Ishikawa (cell line): ENCODE results near the gene FKBP6.

ENCODE experiments used
- CEBPB ChIP-seq: IDR thresholded peaks from 2 replicates; pipeline ENCODE4 v1.6.1; 2012
- CREB1 ChIP-seq: IDR thresholded peaks from 2 replicates; pipeline ENCODE4 v1.6.1; 2012; ENCODE audit warnings: low read depth
- EGR1 ChIP-seq: IDR thresholded peaks from 2 replicates; pipeline ENCODE4 v1.6.1; 2012
- EP300 ChIP-seq: IDR thresholded peaks from 2 replicates; pipeline ENCODE4 v1.6.1; 2012; ENCODE audit warnings: borderline replicate concordance
- FOXM1 ChIP-seq: IDR thresholded peaks from 2 replicates; pipeline ENCODE4 v1.6.1; 2012; ENCODE audit warnings: low read depth, borderline replicate concordance
- MAX ChIP-seq: IDR thresholded peaks from 2 replicates; pipeline ENCODE4 v1.6.1; 2012
- NFIC ChIP-seq: IDR thresholded peaks from 2 replicates; pipeline ENCODE4 v1.6.1; 2012
- RAD21 ChIP-seq: IDR thresholded peaks from 2 replicates; pipeline ENCODE4 v1.6.1; 2012; ENCODE audit warnings: low read depth
- REST ChIP-seq: IDR thresholded peaks from 2 replicates; pipeline ENCODE4 v1.6.1; 2012; ENCODE audit warnings: low read depth, mild to moderate bottlenecking
- TAF1 ChIP-seq: IDR thresholded peaks from 2 replicates; pipeline ENCODE4 v1.6.1; 2012; ENCODE audit warnings: low read depth, mild to moderate bottlenecking
- TCF12 ChIP-seq: IDR thresholded peaks from 2 replicates; pipeline ENCODE4 v1.6.1; 2012; ENCODE audit warnings: low read depth
- TEAD4 ChIP-seq: IDR thresholded peaks from 2 replicates; pipeline ENCODE4 v1.6.1; 2012
- USF1 ChIP-seq: IDR thresholded peaks from 2 replicates; pipeline ENCODE4 v1.6.1; 2012
- YY1 ChIP-seq: IDR thresholded peaks from 2 replicates; pipeline ENCODE4 v1.6.1; 2012; ENCODE audit warnings: low read depth
- ZBTB7A ChIP-seq: IDR thresholded peaks from 2 replicates; pipeline ENCODE4 v1.6.1; 2012; ENCODE audit warnings: low read depth

The FKBP6 gene

GRCh38 chr7:73369009-73369408, 41.0 kb downstream of the FKBP6 start:
- no peak for TF ChIP-seq TCF12
- TF ChIP-seq FOXM1 = no peak

GRCh38 chr7:73369622-73370021, 41.7 kb downstream of the FKBP6 start:
- TF ChIP-seq EP300 (no peak), NFIC (no peak), USF1 (no peak), TEAD4 (no peak), CREB1 (no peak), TCF12 (no peak), CEBPB (no peak), ZBTB7A (no peak), FOXM1 (no peak), REST (no peak), EGR1 (no peak), TAF1 (no peak), MAX (no peak), RAD21 (no peak)

- TF ChIP-seq EP300 (no peak), FOXM1 (no peak), EGR1 (no peak), USF1 (no peak), MAX (no peak), NFIC (no peak), TCF12 (no peak), TAF1 (no peak), TEAD4 (no peak), CREB1 (no peak), YY1 (no peak), RAD21 (no peak), REST (no peak), ZBTB7A (no peak), CEBPB (no peak)
These were observed 45.8 kb downstream of the FKBP6 start for GRCh38 chr7:73373741-73374140.

GRCh38 chr7:73376671-73377412, 48.9 kb downstream of the FKBP6 start:
- no peak for TF ChIP-seq NFIC
- TF ChIP-seq FOXM1 = no peak
- TF ChIP-seq TCF12 = no peak
- no peak for TF ChIP-seq ZBTB7A
- TF ChIP-seq CEBPB = no peak
- no peak for TF ChIP-seq CREB1
- no peak for TF ChIP-seq YY1
- no peak for TF ChIP-seq TAF1
- TF ChIP-seq MAX = no peak
- no peak for TF ChIP-seq EP300
- no peak for TF ChIP-seq REST
- no peak for TF ChIP-seq USF1
- TF ChIP-seq RAD21 = no peak
- TF ChIP-seq EGR1 = no peak
- no peak for TF ChIP-seq TEAD4
